ENCODE data around the gene SERPINE1. TPM values are rescaled to one million over a fixed set of nuclear protein-coding genes. Genes with fewer than 3 reads are reported as not detected.

Gene SERPINE1
- total and polyA plus RNA-seq, 2 of the 4 experiments (the other 2 are of a cell fraction) = 1,441 to 2,783 TPM

DNA sequence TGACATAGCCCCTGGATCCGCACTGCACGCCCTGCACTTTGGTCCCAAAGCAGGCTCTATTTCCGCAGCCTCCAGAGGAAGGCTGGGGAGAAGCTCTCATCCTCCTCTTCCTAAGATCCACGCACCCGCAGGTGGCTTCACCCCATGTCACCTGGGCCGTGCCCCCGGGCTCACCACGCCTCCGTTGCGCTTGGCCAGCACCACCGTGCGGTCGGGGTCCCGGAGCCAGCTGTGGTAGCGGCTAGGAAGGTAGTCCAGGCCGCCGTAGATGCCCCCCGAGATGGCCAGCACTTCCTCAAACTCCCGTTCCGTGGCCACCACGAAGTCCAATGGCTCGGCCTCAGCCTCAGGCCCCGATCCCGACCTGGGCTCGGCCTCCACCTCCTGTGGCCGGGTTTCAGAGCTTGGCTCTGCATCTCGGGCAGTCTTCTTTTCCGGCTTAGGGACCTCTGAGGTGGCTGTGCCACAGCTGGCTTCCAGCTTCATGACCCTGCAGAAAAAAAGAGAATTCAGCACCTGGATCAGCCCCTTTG lies 47.5 kb downstream of the SERPINE1 start:
- Histone ChIP-seq H3K4me1 (ENCODE audit: control insufficient read depth, insufficient read depth, low read length) (peaks cover 8% of the 10 kb centered on the region), H3K18ac (ENCODE audit: low read depth, low read length) (no peak overlapping the region), H3K4me2 (ENCODE audit: low read depth, low read length) (no peak overlapping the region), H3K9ac (ENCODE audit: low read depth, low read length) (no peak overlapping the region), H3K4ac (ENCODE audit: low read depth, low read length) (no peak overlapping the region), H2BK15ac (ENCODE audit: low read depth, low read length) (no peak overlapping the region), H4K5ac (ENCODE audit: low read depth, low read length) (no peak overlapping the region), H3K14ac (replicated peaks; ENCODE audit: low read depth, low read length) (no peak overlapping the region), H4K8ac (ENCODE audit: low read depth in 2 of 2, low read length in 2 of 2) (no peak overlapping the region), H3K79me1 (ENCODE audit: low read depth in 1 of 2, low read length in 2 of 2) (0 out of 4 replicates have a peak, but pooled peaks cover 0 to under 1% of the 10 kb centered on the region in 2 experiments), H2BK120ac (ENCODE audit: low read depth, low read length) (no peak overlapping the region), H2BK5ac (ENCODE audit: low read depth, low read length, poor library complexity, severe bottlenecking) (no peak overlapping the region), H3K23ac (ENCODE audit: low read depth, low read length) (no peak overlapping the region), H3K36me3 (ENCODE audit: control insufficient read depth, insufficient read depth, low read length) (no peaks in the 10 kb centered on the region), H3K4me3 (ENCODE audit: insufficient read depth, low read depth, low read length) (no peak overlapping the region), H3K27me3 (ENCODE audit: control insufficient read depth, insufficient read depth, low read length) (peaks cover 89% of the 10 kb centered on the region), H3K9me3 (ENCODE audit: control insufficient read depth, insufficient read depth, low read length) (peaks cover 4% of the 10 kb centered on the region; the same call in 1 of the 2 replicates), H3K27ac (ENCODE audit: insufficient read depth, low read length) (no peak overlapping the region), H2AK9ac (replicated peaks; ENCODE audit: low read depth, low read length, poor library complexity) (no peak overlapping the region), H4K91ac (ENCODE audit: insufficient read depth, low read depth, low read length) (no peak overlapping the region), H2AK5ac (ENCODE audit: low read depth, low read length) (no peak overlapping the region), H3K9me1 (ENCODE audit: insufficient read depth, low read length) (peaks cover 3% of the 10 kb centered on the region), H4K20me1 (ENCODE audit: insufficient read depth, low read length) (no peaks in the 10 kb centered on the region; the same call in 1 of the 2 replicates), H2AFZ (replicated peaks; ENCODE audit: low read length, poor library complexity) (peak overlapping the region; percentile 75), H2BK20ac (ENCODE audit: low read depth, low read length) (no peak overlapping the region), H3K56ac (ENCODE audit: extremely low read depth, insufficient read depth, low read length) (no peak overlapping the region)
- intact Hi-C loops (cut with micrococcal nuclease) (no loop called here), in situ Hi-C loops (cut with MboI; ENCODE audit: low sequenced_read_pairs) (no loop called here), dilution Hi-C loops (cut with HindIII; ENCODE audit: low sequenced_read_pairs, unreplicated experiment) (no loop called here)
- ChIA-PET CTCF (no interaction called here), POLR2A (ENCODE audit: unreplicated experiment) (interaction anchor here (0.9 kb wide), 1 partner anchor 9 kb away, joined by 3 read pairs; the partner anchor contains the start of gene VGF)
- DNase-seq (no peak), ATAC-seq (ENCODE audit: low read depth) (no peak)
- TF ChIP-seq CHD1 (IDR thresholded peaks at IDR 0.05; ENCODE audit: low read depth, low read length) = no peak
- 4% methylated on average over 16 of the region's 28 CpGs; no CpG with 5 or more reads in 1 of the 2 experiments for WGBS, 2 experiments (ENCODE audit: extremely low coverage in 2 of 2, insufficient read length in 1 of 2)
- BruUV-seq (replicated peaks) = no TSS peak

Measured in IMR-90 (cell line).